GM10847 (cell line): ENCODE results near the gene CABP2.

Source experiments
- POLR2A ChIP-seq: IDR thresholded peaks from 2 replicates; pipeline ENCODE4 v1.6.1; 2011; ENCODE audit not compliant: insufficient read length; ENCODE audit errors: extremely low read depth

The CABP2 gene

GRCh38 chr11:67482827-67483798, 40.1 kb downstream of the CABP2 start, which contains the start of gene AIP:
Gene AIP, plus strand, starts transcription at chr11:67483026. Its CDS starts 133 bp downstream, at chr11:67483159.
- peak; percentile 51 for TF ChIP-seq POLR2A

GRCh38 chr11:67482275-67482826, 40.9 kb downstream of the CABP2 start:
- no peak for TF ChIP-seq POLR2A

GRCh38 chr11:67472882-67473281, 50.4 kb downstream of the CABP2 start:
- TF ChIP-seq POLR2A, result no peak

GRCh38 chr11:67470337-67471002, 52.8 kb downstream of the CABP2 start:
- TF ChIP-seq POLR2A, result no peak

- TF ChIP-seq POLR2A, result no peak
These were observed 53.8 kb downstream of the CABP2 start for GRCh38 chr11:67469508-67469811.
